OCI-LY7 (cell line): Measurements from ENCODE around the gene CARMIL1. TPM values are rescaled to one million over a fixed set of nuclear protein-coding genes. Genes with fewer than 3 reads are reported as not detected.

ENCODE experiments used
- BruUV-seq: library from RNA; stranded (reverse); fragments of 400-500 nt; replicated peaks from 2 replicates; lab custom pipeline; 2021; lab: Mats Ljungman, UMichigan
- CTCF ChIA-PET: fragments of 300-600 bp; sonication (Branson Sonifier 250); formaldehyde crosslinking; loops from one replicate; lab custom pipeline; 2022; ENCODE audit warnings: antibody characterized with exemption; ENCODE audit not compliant: unreplicated experiment; lab: Charles Lee
- POLR2A ChIA-PET: fragments of 300-600 bp; sonication (Branson Sonifier 250); formaldehyde crosslinking; loops from one replicate; lab custom pipeline; 2022; ENCODE audit warnings: antibody characterized with exemption; lab: Charles Lee
- DNase-seq: peaks from one replicate; pipeline ENCODE4 v3.0.0-alpha.2; 2015; ENCODE audit warnings: low spot score
- H2AFZ ChIP-seq: fragments of 200-600 bp; sonication (generic), shearing (Covaris generic); 2 replicates; pipeline ENCODE4 v1.6.1; 2014; ENCODE audit warnings: mild to moderate bottlenecking, antibody characterized with exemption, low read length, moderate library complexity
- H3K27ac ChIP-seq: fragments of 200-600 bp; sonication (generic); 2 replicates; pipeline ENCODE4 v1.5.1; 2014; ENCODE audit warnings: mixed run types, low read depth, mild to moderate bottlenecking, moderate library complexity, low read length, inconsistent platforms; ENCODE audit not compliant: poor library complexity, severe bottlenecking
- H3K36me3 ChIP-seq: fragments of 200-600 bp; sonication (generic); 2 replicates; pipeline ENCODE4 v1.6.1; 2014; ENCODE audit warnings: mild to moderate bottlenecking, antibody characterized with exemption, low read length, moderate library complexity, mixed read lengths; ENCODE audit not compliant: insufficient read depth
- H3K4me1 ChIP-seq: fragments of 200-600 bp; sonication (generic); 2 replicates; pipeline ENCODE4 v1.5.1; 2014; ENCODE audit warnings: mild to moderate bottlenecking, low read length; ENCODE audit not compliant: insufficient read depth, poor library complexity, severe bottlenecking
- H3K4me2 ChIP-seq: fragments of 200-600 bp; sonication (generic); 2 replicates; pipeline ENCODE4 v1.6.1; 2014; ENCODE audit warnings: mild to moderate bottlenecking, low read length
- H3K4me3 ChIP-seq: fragments of 200-600 bp; sonication (generic); 2 replicates; pipeline ENCODE4 v1.5.1; 2014; ENCODE audit warnings: mild to moderate bottlenecking, low read depth, low read length; ENCODE audit not compliant: poor library complexity, severe bottlenecking
- H3K79me2 ChIP-seq: fragments of 200-600 bp; sonication (generic); 2 replicates; pipeline ENCODE4 v1.6.1; 2016; ENCODE audit warnings: low read depth, mild to moderate bottlenecking, low read length, moderate library complexity, mixed read lengths; ENCODE audit not compliant: insufficient read depth
- H3K9me2 ChIP-seq: fragments of 200-600 bp; sonication (generic); 2 replicates; pipeline ENCODE4 v1.6.1; 2016; ENCODE audit warnings: mild to moderate bottlenecking, low read length, mixed read lengths; ENCODE audit not compliant: insufficient read depth
- H3K9me3 ChIP-seq: fragments of 200-600 bp; sonication (generic); 2 replicates; pipeline ENCODE4 v1.6.1; 2014; ENCODE audit warnings: mild to moderate bottlenecking, mixed run types, low read length, mixed read lengths
- H4K20me1 ChIP-seq: fragments of 200-600 bp; sonication (generic); 2 replicates; pipeline ENCODE4 v1.6.1; 2014; ENCODE audit warnings: mild to moderate bottlenecking, antibody characterized with exemption, low read length, moderate library complexity, mixed read lengths; ENCODE audit not compliant: insufficient read depth
- CTCF ChIP-seq: fragments of 200-600 bp; sonication (generic); conservative IDR thresholded peaks from 2 replicates; pipeline ENCODE4 v1.5.1; 2014; ENCODE audit warnings: mild to moderate bottlenecking, antibody characterized with exemption, low read length, moderate library complexity, mixed read lengths
- EZH2phosphoT487 ChIP-seq: fragments of 200-600 bp; sonication (generic); IDR thresholded peaks from 2 replicates; pipeline ENCODE4 v1.6.1; 2018; ENCODE audit warnings: low read depth, borderline replicate concordance, mild to moderate bottlenecking, mixed run types, antibody characterized with exemption, low read length, moderate library complexity, mixed read lengths
- intact Hi-C: fragments of 100-400 bp; cut with micrococcal nuclease; formaldehyde crosslinking; loops from one replicate; pipeline ENCODE4 v1.10.0; 2022; ENCODE audit not compliant: unreplicated experiment
- total RNA-seq, 2 experiments: library from RNA; depleted of rRNA in 1 of 2; stranded (reverse); fragments of >200 nt in 1 of 2; shearing (Covaris generic) in 1 of 2; gene quantifications; 2 replicates each; pipeline ENCODE4 v1.2.3, GENCODE V29; 2014 to 2022

Gene CARMIL1
- total RNA-seq, 2 experiments from 2014 or later, result 25.5 to 40.1 TPM

DNA sequence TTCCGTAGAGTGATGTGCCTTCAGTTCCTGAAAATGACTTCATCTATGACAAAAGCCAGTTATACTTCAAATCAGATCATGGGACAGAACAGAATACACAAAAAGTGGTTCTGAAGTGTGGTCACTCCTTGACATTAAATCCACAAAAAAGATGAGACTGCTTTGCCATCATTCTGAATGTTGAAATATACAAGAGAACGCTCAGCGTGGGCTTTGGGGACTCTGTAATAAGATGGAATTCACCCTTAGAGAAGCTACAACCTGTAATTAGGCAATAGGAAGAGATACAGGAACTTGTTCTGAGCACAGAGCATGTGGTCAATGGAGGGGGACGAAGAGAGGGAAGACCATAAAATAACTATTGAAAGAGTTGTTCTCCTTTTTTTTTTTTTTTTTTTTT lies 184.3 kb downstream of the CARMIL1 start:
- Histone ChIP-seq H3K9me3 (no peaks in the 10 kb centered on the region), H3K36me3 (peaks cover 7% of the 10 kb centered on the region; the same call in 1 of the 2 replicates), H2AFZ (no peak overlapping the region), H3K9me2 (no peaks in the 10 kb centered on the region), H3K4me3 (no peak overlapping the region), H3K79me2 (no peaks in the 10 kb centered on the region), H4K20me1 (no peaks in the 10 kb centered on the region), H3K27ac (no peak overlapping the region), H3K4me1 (peaks cover 18% of the 10 kb centered on the region), H3K4me2 (no peak overlapping the region)
- ChIA-PET POLR2A (no interaction called here), CTCF (no interaction called here)
- BruUV-seq, result no TSS peak
- intact Hi-C loops, result no loop called here
- DNase-seq, result no peak
- no peak for TF ChIP-seq CTCF
- TF ChIP-seq EZH2phosphoT487, result no peak

GRCh38 chr6:25464225-25464624 lies 185.1 kb downstream of the CARMIL1 start:
- CTCF ChIA-PET, result no interaction called here
- POLR2A ChIA-PET, result interaction anchor here (0.6 to 0.7 kb wide), 2 partner anchors 9 to 123 kb away, joined by 3 read pairs; no protein-coding TSS in a partner anchor
- Histone ChIP-seq H3K36me3 (peaks cover 11% of the 10 kb centered on the region; the same call in 1 of the 2 replicates), H3K9me2 (no peaks in the 10 kb centered on the region), H3K4me3 (no peak overlapping the region), H4K20me1 (no peaks in the 10 kb centered on the region), H3K9me3 (no peaks in the 10 kb centered on the region), H3K4me2 (no peak overlapping the region), H3K4me1 (peaks cover 19% of the 10 kb centered on the region), H3K79me2 (no peaks in the 10 kb centered on the region), H2AFZ (no peak overlapping the region), H3K27ac (no peak overlapping the region)
- BruUV-seq, result no TSS peak
- TF ChIP-seq CTCF (no peak), EZH2phosphoT487 (no peak)
- intact Hi-C loops, result no loop called here
- DNase-seq, result no peak

DNA sequence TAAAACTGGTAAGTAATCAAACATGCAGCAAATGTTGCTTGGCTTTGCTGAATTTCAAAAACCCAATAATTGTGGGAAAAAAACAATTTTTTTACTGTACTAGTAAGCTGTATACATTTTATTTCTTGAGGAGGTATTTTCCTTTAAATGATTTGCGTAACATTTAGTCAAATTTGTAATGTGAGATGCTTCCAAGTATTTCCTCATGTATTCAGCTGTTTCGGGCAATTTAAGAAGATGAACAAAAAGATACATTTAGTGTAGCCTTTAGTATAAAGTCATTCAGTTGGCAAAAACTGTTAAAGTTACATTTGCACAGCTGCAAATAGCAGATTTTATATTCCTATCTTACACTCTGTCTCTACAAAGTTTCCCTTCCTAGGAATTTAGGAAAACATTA lies 186.8 kb downstream of the CARMIL1 start:
- intact Hi-C loops, result no loop called here
- H3K4me1 ChIP-seq, result peaks cover 19% of the 10 kb centered on the region
- no peak for DNase-seq
- no peaks in the 10 kb centered on the region for H3K9me3 ChIP-seq
- no TSS peak for BruUV-seq
- H3K79me2 ChIP-seq, result no peaks in the 10 kb centered on the region
- TF ChIP-seq EZH2phosphoT487 (no peak), CTCF (no peak)
- no peak overlapping the region for H3K27ac ChIP-seq
- POLR2A ChIA-PET, result interaction anchor here (0.6 kb wide), 1 partner anchor 167 kb away, joined by 3 read pairs; no protein-coding TSS in a partner anchor
- H3K4me3 ChIP-seq, result no peak overlapping the region
- H3K36me3 ChIP-seq, result peaks cover 15% of the 10 kb centered on the region
- H2AFZ ChIP-seq, result no peak overlapping the region
- H4K20me1 ChIP-seq, result no peaks in the 10 kb centered on the region
- no peak overlapping the region for H3K4me2 ChIP-seq
- CTCF ChIA-PET, result no interaction called here
- no peaks in the 10 kb centered on the region for H3K9me2 ChIP-seq
